ENCODE data around the gene AMPD2.

GRCh38 chr1:109598156-109598555 is 21.5 kb upstream of the AMPD2 start:
- TF ChIP-seq, protein P1, sequence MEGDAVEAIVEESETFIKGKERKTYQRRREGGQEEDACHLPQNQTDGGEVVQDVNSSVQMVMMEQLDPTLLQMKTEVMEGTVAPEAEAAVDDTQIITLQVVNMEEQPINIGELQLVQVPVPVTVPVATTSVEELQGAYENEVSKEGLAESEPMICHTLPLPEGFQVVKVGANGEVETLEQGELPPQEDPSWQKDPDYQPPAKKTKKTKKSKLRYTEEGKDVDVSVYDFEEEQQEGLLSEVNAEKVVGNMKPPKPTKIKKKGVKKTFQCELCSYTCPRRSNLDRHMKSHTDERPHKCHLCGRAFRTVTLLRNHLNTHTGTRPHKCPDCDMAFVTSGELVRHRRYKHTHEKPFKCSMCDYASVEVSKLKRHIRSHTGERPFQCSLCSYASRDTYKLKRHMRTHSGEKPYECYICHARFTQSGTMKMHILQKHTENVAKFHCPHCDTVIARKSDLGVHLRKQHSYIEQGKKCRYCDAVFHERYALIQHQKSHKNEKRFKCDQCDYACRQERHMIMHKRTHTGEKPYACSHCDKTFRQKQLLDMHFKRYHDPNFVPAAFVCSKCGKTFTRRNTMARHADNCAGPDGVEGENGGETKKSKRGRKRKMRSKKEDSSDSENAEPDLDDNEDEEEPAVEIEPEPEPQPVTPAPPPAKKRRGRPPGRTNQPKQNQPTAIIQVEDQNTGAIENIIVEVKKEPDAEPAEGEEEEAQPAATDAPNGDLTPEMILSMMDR (IDR thresholded peaks at IDR 0.05): no peak
- no peak for TF ChIP-seq POLR2A (IDR thresholded peaks at IDR 0.05)

All from sigmoid colon (tissue), 3 donors.